GM12878 (cell line): ENCODE data around the gene OR1S1. TPM values are rescaled to one million over a fixed set of nuclear protein-coding genes. Genes with fewer than 3 reads are reported as not detected.

ENCODE experiments used
- CBX5 ChIP-seq: sonication (generic); IDR thresholded peaks from 2 replicates; pipeline ENCODE4 v1.6.1; 2016; ENCODE audit warnings: low read depth, moderate library complexity, mild to moderate bottlenecking, inconsistent platforms
- CREB1 ChIP-seq: IDR thresholded peaks from 2 replicates; pipeline ENCODE4 v1.6.1; 2012; ENCODE audit warnings: low read depth, mild to moderate bottlenecking, inconsistent platforms
- HCFC1 ChIP-seq: fragments of 150-350 bp; IDR thresholded peaks from 2 replicates; pipeline ENCODE4 v1.6.1; 2014; ENCODE audit warnings: low read length
- PAX8 ChIP-seq: fragments of 450-650 bp; IDR thresholded peaks from 2 replicates; pipeline ENCODE4 v1.6.1; 2017; ENCODE audit warnings: mild to moderate bottlenecking, moderate library complexity
- STAT3 ChIP-seq: IDR thresholded peaks from 2 replicates; pipeline ENCODE4 v1.6.1; 2011; ENCODE audit warnings: low read depth, low read length, improper control_type of control experiment
- WRNIP1 ChIP-seq: IDR thresholded peaks from 2 replicates; pipeline ENCODE4 v1.6.1; 2011; ENCODE audit warnings: low read depth, low read length, improper control_type of control experiment, borderline replicate concordance
- YY1 ChIP-seq: IDR thresholded peaks from 2 replicates; pipeline ENCODE4 v1.6.1; 2011; ENCODE audit warnings: low read depth, mild to moderate bottlenecking, low read length
- polyA plus RNA-seq, 11 experiments: library from polyadenylated mRNA; depleted of rRNA in 4 of 11; unstranded in 6 of 11; stranded (reverse) in 5 of 11; fragments of >200 nt; fragmentation: Nextera tagmentation in 4 of 11; fragmentation: Illumina TruSeq in 1 of 11; extraction: Ambion mirVana in 4 of 11; extraction: Trizol in 1 of 11; gene quantifications; 1 replicate in 1 of 11; 2 replicates in 10 of 11; pipeline versions ENCODE4 v1.2.1 to v1.2.3, GENCODE V29; 2011 to 2016; ENCODE audit warnings: inconsistent platforms in 2 of 11, missing spikeins in 2 of 11, low read depth in 1 of 11
- total RNA-seq, 4 experiments: library from RNA; depleted of rRNA in 3 of 4; stranded (reverse); fragments of >200 nt in 3 of 4; fragmentation: Illumina TruSeq in 1 of 4; extraction: Trizol in 1 of 4; gene quantifications; 2 replicates each; pipeline versions ENCODE4 v1.2.1 to v1.2.3, GENCODE V29; 2013 to 2021
- TF ChIP-seq, protein P1 (sequence below): fragments of 450-650 bp; IDR thresholded peaks from 2 replicates; pipeline ENCODE4 v1.6.1; 2016; ENCODE audit warnings: mild to moderate bottlenecking, moderate library complexity, borderline replicate concordance
- TF ChIP-seq, protein P2 (sequence below): fragments of 450-650 bp; IDR thresholded peaks from 2 replicates; pipeline ENCODE4 v1.6.1; 2018; ENCODE audit warnings: mild to moderate bottlenecking, low read depth, moderate library complexity; ENCODE audit not compliant: partially characterized antibody
- TF ChIP-seq, protein P3 (sequence below): fragments of 450-650 bp; IDR thresholded peaks from 2 replicates; pipeline ENCODE4 v1.6.1; 2017; ENCODE audit warnings: mild to moderate bottlenecking, moderate library complexity
- TF ChIP-seq, protein P4 (sequence below): IDR thresholded peaks from 2 replicates; pipeline ENCODE4 v1.6.1; 2012; ENCODE audit warnings: mild to moderate bottlenecking, low read depth, low read length

Gene OR1S1
- total and polyA plus RNA-seq, 10 of the 15 experiments (the other 5 are each of a cell fraction or from before 2014, with no cell fraction given), result not detected

DNA sequence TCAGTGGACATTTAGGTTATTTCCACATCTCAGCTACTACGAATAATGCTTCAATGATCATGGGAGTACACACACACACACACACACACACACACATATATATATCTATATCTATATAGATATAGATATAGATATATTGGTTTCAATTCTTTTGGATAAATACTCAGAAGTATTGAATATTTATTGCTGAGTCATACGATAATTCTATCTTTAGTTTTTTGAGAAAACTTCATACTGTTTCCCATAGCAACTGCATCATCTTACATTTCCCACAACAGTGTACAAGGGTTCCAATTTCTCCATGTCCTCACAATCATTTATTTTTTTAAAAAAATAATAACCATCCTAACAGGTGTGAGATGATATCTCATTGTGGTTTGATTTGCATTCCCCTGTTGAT is 16.6 kb upstream of the OR1S1 start (continued):
- TF ChIP-seq, protein P1, sequence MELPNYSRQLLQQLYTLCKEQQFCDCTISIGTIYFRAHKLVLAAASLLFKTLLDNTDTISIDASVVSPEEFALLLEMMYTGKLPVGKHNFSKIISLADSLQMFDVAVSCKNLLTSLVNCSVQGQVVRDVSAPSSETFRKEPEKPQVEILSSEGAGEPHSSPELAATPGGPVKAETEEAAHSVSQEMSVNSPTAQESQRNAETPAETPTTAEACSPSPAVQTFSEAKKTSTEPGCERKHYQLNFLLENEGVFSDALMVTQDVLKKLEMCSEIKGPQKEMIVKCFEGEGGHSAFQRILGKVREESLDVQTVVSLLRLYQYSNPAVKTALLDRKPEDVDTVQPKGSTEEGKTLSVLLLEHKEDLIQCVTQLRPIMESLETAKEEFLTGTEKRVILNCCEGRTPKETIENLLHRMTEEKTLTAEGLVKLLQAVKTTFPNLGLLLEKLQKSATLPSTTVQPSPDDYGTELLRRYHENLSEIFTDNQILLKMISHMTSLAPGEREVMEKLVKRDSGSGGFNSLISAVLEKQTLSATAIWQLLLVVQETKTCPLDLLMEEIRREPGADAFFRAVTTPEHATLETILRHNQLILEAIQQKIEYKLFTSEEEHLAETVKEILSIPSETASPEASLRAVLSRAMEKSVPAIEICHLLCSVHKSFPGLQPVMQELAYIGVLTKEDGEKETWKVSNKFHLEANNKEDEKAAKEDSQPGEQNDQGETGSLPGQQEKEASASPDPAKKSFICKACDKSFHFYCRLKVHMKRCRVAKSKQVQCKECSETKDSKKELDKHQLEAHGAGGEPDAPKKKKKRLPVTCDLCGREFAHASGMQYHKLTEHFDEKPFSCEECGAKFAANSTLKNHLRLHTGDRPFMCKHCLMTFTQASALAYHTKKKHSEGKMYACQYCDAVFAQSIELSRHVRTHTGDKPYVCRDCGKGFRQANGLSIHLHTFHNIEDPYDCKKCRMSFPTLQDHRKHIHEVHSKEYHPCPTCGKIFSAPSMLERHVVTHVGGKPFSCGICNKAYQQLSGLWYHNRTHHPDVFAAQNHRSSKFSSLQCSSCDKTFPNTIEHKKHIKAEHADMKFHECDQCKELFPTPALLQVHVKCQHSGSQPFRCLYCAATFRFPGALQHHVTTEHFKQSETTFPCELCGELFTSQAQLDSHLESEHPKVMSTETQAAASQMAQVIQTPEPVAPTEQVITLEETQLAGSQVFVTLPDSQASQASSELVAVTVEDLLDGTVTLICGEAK, result no peak
- TF ChIP-seq, protein P2, sequence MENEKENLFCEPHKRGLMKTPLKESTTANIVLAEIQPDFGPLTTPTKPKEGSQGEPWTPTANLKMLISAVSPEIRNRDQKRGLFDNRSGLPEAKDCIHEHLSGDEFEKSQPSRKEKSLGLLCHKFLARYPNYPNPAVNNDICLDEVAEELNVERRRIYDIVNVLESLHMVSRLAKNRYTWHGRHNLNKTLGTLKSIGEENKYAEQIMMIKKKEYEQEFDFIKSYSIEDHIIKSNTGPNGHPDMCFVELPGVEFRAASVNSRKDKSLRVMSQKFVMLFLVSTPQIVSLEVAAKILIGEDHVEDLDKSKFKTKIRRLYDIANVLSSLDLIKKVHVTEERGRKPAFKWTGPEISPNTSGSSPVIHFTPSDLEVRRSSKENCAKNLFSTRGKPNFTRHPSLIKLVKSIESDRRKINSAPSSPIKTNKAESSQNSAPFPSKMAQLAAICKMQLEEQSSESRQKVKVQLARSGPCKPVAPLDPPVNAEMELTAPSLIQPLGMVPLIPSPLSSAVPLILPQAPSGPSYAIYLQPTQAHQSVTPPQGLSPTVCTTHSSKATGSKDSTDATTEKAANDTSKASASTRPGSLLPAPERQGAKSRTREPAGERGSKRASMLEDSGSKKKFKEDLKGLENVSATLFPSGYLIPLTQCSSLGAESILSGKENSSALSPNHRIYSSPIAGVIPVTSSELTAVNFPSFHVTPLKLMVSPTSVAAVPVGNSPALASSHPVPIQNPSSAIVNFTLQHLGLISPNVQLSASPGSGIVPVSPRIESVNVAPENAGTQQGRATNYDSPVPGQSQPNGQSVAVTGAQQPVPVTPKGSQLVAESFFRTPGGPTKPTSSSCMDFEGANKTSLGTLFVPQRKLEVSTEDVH, result no peak
- TF ChIP-seq, protein P3, sequence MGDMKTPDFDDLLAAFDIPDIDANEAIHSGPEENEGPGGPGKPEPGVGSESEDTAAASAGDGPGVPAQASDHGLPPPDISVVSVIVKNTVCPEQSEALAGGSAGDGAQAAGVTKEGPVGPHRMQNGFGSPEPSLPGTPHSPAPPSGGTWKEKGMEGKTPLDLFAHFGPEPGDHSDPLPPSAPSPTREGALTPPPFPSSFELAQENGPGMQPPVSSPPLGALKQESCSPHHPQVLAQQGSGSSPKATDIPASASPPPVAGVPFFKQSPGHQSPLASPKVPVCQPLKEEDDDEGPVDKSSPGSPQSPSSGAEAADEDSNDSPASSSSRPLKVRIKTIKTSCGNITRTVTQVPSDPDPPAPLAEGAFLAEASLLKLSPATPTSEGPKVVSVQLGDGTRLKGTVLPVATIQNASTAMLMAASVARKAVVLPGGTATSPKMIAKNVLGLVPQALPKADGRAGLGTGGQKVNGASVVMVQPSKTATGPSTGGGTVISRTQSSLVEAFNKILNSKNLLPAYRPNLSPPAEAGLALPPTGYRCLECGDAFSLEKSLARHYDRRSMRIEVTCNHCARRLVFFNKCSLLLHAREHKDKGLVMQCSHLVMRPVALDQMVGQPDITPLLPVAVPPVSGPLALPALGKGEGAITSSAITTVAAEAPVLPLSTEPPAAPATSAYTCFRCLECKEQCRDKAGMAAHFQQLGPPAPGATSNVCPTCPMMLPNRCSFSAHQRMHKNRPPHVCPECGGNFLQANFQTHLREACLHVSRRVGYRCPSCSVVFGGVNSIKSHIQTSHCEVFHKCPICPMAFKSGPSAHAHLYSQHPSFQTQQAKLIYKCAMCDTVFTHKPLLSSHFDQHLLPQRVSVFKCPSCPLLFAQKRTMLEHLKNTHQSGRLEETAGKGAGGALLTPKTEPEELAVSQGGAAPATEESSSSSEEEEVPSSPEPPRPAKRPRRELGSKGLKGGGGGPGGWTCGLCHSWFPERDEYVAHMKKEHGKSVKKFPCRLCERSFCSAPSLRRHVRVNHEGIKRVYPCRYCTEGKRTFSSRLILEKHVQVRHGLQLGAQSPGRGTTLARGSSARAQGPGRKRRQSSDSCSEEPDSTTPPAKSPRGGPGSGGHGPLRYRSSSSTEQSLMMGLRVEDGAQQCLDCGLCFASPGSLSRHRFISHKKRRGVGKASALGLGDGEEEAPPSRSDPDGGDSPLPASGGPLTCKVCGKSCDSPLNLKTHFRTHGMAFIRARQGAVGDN, result no peak
- TF ChIP-seq PAX8 (no peak), CREB1 (no peak), CBX5 (no peak), STAT3 (no peak), YY1 (no peak), WRNIP1 (no peak), HCFC1 (no peak)
- TF ChIP-seq, protein P4, sequence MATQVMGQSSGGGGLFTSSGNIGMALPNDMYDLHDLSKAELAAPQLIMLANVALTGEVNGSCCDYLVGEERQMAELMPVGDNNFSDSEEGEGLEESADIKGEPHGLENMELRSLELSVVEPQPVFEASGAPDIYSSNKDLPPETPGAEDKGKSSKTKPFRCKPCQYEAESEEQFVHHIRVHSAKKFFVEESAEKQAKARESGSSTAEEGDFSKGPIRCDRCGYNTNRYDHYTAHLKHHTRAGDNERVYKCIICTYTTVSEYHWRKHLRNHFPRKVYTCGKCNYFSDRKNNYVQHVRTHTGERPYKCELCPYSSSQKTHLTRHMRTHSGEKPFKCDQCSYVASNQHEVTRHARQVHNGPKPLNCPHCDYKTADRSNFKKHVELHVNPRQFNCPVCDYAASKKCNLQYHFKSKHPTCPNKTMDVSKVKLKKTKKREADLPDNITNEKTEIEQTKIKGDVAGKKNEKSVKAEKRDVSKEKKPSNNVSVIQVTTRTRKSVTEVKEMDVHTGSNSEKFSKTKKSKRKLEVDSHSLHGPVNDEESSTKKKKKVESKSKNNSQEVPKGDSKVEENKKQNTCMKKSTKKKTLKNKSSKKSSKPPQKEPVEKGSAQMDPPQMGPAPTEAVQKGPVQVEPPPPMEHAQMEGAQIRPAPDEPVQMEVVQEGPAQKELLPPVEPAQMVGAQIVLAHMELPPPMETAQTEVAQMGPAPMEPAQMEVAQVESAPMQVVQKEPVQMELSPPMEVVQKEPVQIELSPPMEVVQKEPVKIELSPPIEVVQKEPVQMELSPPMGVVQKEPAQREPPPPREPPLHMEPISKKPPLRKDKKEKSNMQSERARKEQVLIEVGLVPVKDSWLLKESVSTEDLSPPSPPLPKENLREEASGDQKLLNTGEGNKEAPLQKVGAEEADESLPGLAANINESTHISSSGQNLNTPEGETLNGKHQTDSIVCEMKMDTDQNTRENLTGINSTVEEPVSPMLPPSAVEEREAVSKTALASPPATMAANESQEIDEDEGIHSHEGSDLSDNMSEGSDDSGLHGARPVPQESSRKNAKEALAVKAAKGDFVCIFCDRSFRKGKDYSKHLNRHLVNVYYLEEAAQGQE, result no peak
